Hepatocyte (in vitro differentiated cells): ENCODE measurements around the gene NDRG3. TPM values are rescaled to one million over a fixed set of nuclear protein-coding genes. Genes with fewer than 3 reads are reported as not detected.
"Not testable (repeated sequence)": the region's sequence is repeated elsewhere in the genome, so short reads cannot be mapped to it uniquely, and the experiment has no call there.

ENCODE experiments used
- DNase-seq: peaks from one replicate; pipeline ENCODE4 v3.0.0-alpha.2; 2016; ENCODE audit warnings: low spot score
- H2AFZ ChIP-seq: fragments of 200-600 bp; sonication (generic); 2 replicates; pipeline ENCODE4 v1.6.0; 2016; ENCODE audit warnings: antibody characterized with exemption, mild to moderate bottlenecking
- H3K27ac ChIP-seq: fragments of 200-600 bp; sonication (generic); 2 replicates; pipeline ENCODE4 v1.5.1; 2016; ENCODE audit warnings: mild to moderate bottlenecking
- H3K27me3 ChIP-seq: fragments of 200-600 bp; sonication (generic); 2 replicates; pipeline ENCODE4 v1.6.1; 2016
- H3K36me3 ChIP-seq: fragments of 200-600 bp; sonication (generic); replicated peaks from 2 replicates; pipeline ENCODE4 v1.5.1; 2016; ENCODE audit warnings: low read depth; ENCODE audit not compliant: insufficient read depth
- H3K4me1 ChIP-seq: fragments of 200-600 bp; sonication (generic); 2 replicates; pipeline ENCODE4 v1.5.1; 2016; ENCODE audit warnings: mild to moderate bottlenecking, moderate library complexity; ENCODE audit not compliant: insufficient read depth
- H3K4me2 ChIP-seq: fragments of 200-600 bp; sonication (generic); 2 replicates; pipeline ENCODE4 v1.6.0; 2016
- H3K4me3 ChIP-seq: fragments of 200-600 bp; sonication (generic); 2 replicates; pipeline ENCODE4 v1.5.1; 2016; ENCODE audit warnings: mild to moderate bottlenecking
- H3K79me2 ChIP-seq: fragments of 200-600 bp; sonication (generic); 2 replicates; pipeline ENCODE4 v1.6.0; 2017; ENCODE audit warnings: mild to moderate bottlenecking
- H3K9me2 ChIP-seq: fragments of 200-600 bp; sonication (generic); replicated peaks from 2 replicates; pipeline ENCODE4 v1.6.0; 2017; ENCODE audit warnings: mild to moderate bottlenecking; ENCODE audit not compliant: insufficient read depth
- H3K9me3 ChIP-seq: fragments of 200-600 bp; sonication (generic); 2 replicates; pipeline ENCODE4 v1.5.1; 2016; ENCODE audit warnings: low read depth, mild to moderate bottlenecking
- H4K20me1 ChIP-seq: fragments of 200-600 bp; sonication (generic); 2 replicates; pipeline ENCODE4 v1.6.0; 2016; ENCODE audit warnings: mild to moderate bottlenecking; ENCODE audit not compliant: insufficient read depth, poor library complexity, severe bottlenecking
- EZH2 ChIP-seq: fragments of 200-600 bp; sonication (generic); IDR thresholded peaks from 2 replicates; pipeline ENCODE4 v1.6.1; 2016; ENCODE audit warnings: antibody characterized with exemption, mild to moderate bottlenecking, borderline replicate concordance
- EZH2phosphoT487 ChIP-seq: fragments of 200-600 bp; sonication (generic); IDR thresholded peaks from one replicate; pipeline ENCODE4 v1.6.1; 2018; ENCODE audit warnings: antibody characterized with exemption, mild to moderate bottlenecking, low read depth, moderate library complexity; ENCODE audit not compliant: unreplicated experiment, severe bottlenecking
- WGBS: methylation state at CpG from one replicate; pipeline ENCODE4 v1.1.6; 2016; ENCODE audit warnings: low lambda C conversion rate; ENCODE audit errors: missing lambda C conversion rate; 5-methylcytosine and 5-hydroxymethylcytosine counted together
- polyA plus RNA-seq: library from polyadenylated mRNA; unstranded; fragments of >200 nt; fragmentation: Nextera tagmentation; extraction: Ambion mirVana; gene quantifications from 2 replicates; pipeline ENCODE4 v1.2.1, GENCODE V29; 2016
- total RNA-seq: library from RNA; depleted of rRNA; stranded (reverse); fragments of >200 nt; gene quantifications from 2 replicates; pipeline ENCODE4 v1.2.3, GENCODE V29; 2014
- TF ChIP-seq, protein P1 (sequence below): fragments of 200-600 bp; sonication (generic); IDR thresholded peaks from 2 replicates; pipeline ENCODE4 v1.5.1; 2016; ENCODE audit warnings: antibody characterized with exemption, mild to moderate bottlenecking; ENCODE audit not compliant: poor library complexity

The NDRG3 gene
- total and polyA plus RNA-seq, 2 experiments from 2014 or later: 19.1 to 19.5 TPM

DNA sequence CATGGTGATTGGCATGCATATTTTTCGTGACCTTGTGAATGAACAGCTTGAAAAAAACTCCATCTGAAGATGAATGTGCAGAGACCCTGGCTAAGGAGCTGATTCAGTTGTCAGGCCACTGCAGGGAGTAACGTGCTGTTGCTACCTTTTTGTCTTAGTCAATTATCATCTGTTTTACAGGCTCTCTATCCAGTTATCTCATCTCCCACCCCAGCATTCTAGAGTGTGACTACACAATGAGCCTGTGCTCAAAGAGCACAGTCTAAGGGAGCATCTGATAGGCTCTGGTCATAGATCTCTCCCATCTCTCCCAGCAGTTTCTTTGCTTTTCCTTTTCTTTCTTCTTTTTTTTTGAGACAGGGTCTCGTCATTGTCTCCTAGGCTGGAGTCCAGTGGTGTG, 45.5 kb downstream of the NDRG3 start:
- Histone ChIP-seq H3K79me2 (no peaks in the 10 kb centered on the region), H4K20me1 (no peaks in the 10 kb centered on the region), H3K9me3 (no peaks in the 10 kb centered on the region), H3K27me3 (no peaks in the 10 kb centered on the region), H3K9me2 (no peaks in the 10 kb centered on the region), H3K36me3 (no peaks in the 10 kb centered on the region), H2AFZ (no peak overlapping the region), H3K4me1 (no peaks in the 10 kb centered on the region), H3K4me3 (no peak overlapping the region), H3K27ac (no peak overlapping the region), H3K4me2 (no peak overlapping the region)
- TF ChIP-seq, protein P1, sequence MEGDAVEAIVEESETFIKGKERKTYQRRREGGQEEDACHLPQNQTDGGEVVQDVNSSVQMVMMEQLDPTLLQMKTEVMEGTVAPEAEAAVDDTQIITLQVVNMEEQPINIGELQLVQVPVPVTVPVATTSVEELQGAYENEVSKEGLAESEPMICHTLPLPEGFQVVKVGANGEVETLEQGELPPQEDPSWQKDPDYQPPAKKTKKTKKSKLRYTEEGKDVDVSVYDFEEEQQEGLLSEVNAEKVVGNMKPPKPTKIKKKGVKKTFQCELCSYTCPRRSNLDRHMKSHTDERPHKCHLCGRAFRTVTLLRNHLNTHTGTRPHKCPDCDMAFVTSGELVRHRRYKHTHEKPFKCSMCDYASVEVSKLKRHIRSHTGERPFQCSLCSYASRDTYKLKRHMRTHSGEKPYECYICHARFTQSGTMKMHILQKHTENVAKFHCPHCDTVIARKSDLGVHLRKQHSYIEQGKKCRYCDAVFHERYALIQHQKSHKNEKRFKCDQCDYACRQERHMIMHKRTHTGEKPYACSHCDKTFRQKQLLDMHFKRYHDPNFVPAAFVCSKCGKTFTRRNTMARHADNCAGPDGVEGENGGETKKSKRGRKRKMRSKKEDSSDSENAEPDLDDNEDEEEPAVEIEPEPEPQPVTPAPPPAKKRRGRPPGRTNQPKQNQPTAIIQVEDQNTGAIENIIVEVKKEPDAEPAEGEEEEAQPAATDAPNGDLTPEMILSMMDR: no peak
- no peak for TF ChIP-seq EZH2
- TF ChIP-seq EZH2phosphoT487: no peak
- no peak for DNase-seq
- WGBS: 54% methylated on average over 3 of the region's 3 CpGs

DNA sequence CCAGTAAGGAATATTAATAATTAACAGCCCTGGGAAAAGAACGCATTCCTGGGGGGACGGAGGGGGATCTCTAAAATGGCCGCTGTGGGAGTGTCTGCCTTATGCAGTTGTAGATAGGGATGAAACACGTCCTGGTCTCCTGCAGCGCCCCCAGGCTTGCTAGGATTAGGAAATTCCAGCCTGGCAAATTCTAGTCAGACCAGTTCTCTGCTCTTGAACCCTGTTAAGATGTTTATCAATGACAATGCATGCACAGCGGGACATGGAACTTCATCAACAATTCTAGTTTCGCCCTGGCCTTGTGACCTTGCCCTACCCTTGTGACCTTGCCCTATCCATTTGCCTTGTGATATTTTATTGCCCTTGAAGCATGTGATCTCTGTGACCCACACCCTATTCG, 50.4 kb downstream of the NDRG3 start:
- not testable (repeated sequence) for H3K9me3 ChIP-seq, H3K27me3 ChIP-seq, H4K20me1 ChIP-seq, H3K27ac ChIP-seq, H2AFZ ChIP-seq, H3K9me2 ChIP-seq, H3K4me2 ChIP-seq, H3K4me1 ChIP-seq, DNase-seq, H3K79me2 ChIP-seq, H3K4me3 ChIP-seq, H3K36me3 ChIP-seq
- 86% methylated on average over 8 of the region's 8 CpGs for WGBS

DNA sequence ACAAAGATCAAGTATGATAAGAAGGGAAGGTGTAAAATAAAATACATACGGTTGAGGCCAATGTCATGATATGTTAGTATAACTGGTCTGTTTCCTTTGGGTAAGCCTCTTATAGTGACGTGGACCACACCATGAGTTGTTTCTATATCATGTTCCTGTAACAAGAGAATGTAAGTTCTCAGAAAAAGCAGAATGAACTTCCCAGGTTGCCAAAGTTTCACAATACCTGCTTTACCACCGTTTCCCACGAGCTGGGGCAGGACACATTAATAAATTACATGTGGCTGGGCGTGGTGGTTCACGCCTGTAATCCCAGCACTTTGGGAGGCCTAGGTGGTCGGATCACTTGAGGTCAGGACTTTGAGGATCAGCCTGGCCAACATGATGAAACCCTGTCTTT, 57.3 kb downstream of the NDRG3 start:
- Histone ChIP-seq H3K27ac (no peak overlapping the region), H2AFZ (no peak overlapping the region), H3K4me1 (no peaks in the 10 kb centered on the region), H3K9me2 (no peaks in the 10 kb centered on the region), H3K27me3 (no peaks in the 10 kb centered on the region), H3K4me2 (no peak overlapping the region), H3K4me3 (no peak overlapping the region), H4K20me1 (no peaks in the 10 kb centered on the region), H3K79me2 (no peaks in the 10 kb centered on the region), H3K9me3 (no peaks in the 10 kb centered on the region), H3K36me3 (no peaks in the 10 kb centered on the region)
- WGBS: 84% methylated on average over 7 of the region's 7 CpGs
- no peak for DNase-seq
- no peak for TF ChIP-seq EZH2phosphoT487

DNA sequence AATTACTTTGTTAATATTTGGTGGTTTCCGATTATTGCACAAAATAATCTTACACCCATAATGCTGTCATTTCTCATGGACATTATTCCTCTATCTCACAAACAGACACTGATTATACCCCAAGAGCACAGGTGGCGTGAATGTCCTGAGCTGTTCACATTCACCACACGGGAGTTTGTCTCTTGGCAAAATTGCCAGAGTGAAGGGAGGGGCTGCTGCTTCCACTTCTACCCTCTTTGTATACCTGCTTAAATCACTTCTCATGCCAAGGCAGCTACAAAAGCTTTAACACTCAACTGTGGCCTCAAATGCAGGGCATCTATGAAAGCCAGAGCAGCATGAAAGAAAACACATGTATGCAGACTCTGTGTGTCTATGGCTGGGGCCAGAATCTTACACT, 58.0 kb downstream of the NDRG3 start:
- no peak overlapping the region for H3K4me3 ChIP-seq
- no peaks in the 10 kb centered on the region for H3K36me3 ChIP-seq
- no peaks in the 10 kb centered on the region for H3K79me2 ChIP-seq
- 93% methylated on average over 3 of the region's 3 CpGs for WGBS
- H3K4me2 ChIP-seq: no peak overlapping the region
- H4K20me1 ChIP-seq: no peaks in the 10 kb centered on the region
- H3K27me3 ChIP-seq: no peaks in the 10 kb centered on the region
- TF ChIP-seq EZH2phosphoT487: no peak
- TF ChIP-seq EZH2: no peak
- TF ChIP-seq, protein P1: no peak
- H3K9me2 ChIP-seq: no peaks in the 10 kb centered on the region
- no peaks in the 10 kb centered on the region for H3K9me3 ChIP-seq
- H3K27ac ChIP-seq: no peak overlapping the region
- DNase-seq: no peak
- H2AFZ ChIP-seq: no peak overlapping the region
- no peaks in the 10 kb centered on the region for H3K4me1 ChIP-seq

DNA sequence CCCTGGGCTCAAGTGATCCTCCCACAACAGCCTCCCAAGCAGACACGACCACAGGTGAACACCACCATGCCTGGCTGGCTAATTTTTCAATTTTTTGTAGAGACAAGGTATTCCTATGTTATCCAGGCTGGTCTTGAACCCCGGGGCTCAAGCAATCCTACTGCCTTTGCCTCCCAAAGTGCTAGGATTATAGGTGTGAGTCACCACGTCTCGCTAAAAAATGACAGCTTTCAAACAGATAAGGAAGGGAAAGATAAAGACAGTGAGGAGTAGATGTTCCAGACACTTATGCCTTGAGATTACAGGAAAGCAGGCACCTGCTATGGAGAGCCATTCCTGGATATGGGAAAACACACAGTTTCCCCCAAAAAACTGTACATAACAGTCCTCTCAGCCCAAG, 58.9 kb downstream of the NDRG3 start:
- Histone ChIP-seq H3K9me2 (no peaks in the 10 kb centered on the region), H3K4me3 (no peak overlapping the region), H3K79me2 (no peaks in the 10 kb centered on the region), H3K9me3 (no peaks in the 10 kb centered on the region), H2AFZ (no peak overlapping the region), H3K27me3 (no peaks in the 10 kb centered on the region), H3K4me1 (no peaks in the 10 kb centered on the region), H4K20me1 (no peaks in the 10 kb centered on the region), H3K27ac (no peak overlapping the region), H3K36me3 (no peaks in the 10 kb centered on the region), H3K4me2 (no peak overlapping the region)
- DNase-seq: no peak
- TF ChIP-seq EZH2 (no peak), EZH2phosphoT487 (no peak)
- TF ChIP-seq, protein P1: no peak
- WGBS: 64% methylated on average over 4 of the region's 4 CpGs
